Trophoblast cell (in vitro differentiated cells and primary cell): ENCODE data around the gene CYGB.

Experiments used
- DNase-seq, 2 donors: peaks; one replicate each; pipeline ENCODE4 v3.0.0-alpha.2; 2016
- H2AFZ ChIP-seq: 2 replicates; pipeline ENCODE4 v1.6.1; 2013; ENCODE audit warnings: low read length, moderate library complexity, mild to moderate bottlenecking; ENCODE audit not compliant: insufficient read depth, poor library complexity
- H2AK5ac ChIP-seq: 2 replicates; pipeline ENCODE4 v1.6.1; 2013; ENCODE audit warnings: mild to moderate bottlenecking, low read length
- H2BK120ac ChIP-seq: 2 replicates; pipeline ENCODE4 v1.6.1; 2013; ENCODE audit warnings: low read length, mild to moderate bottlenecking, moderate library complexity; ENCODE audit not compliant: insufficient read depth, poor library complexity
- H2BK12ac ChIP-seq: 2 replicates; pipeline ENCODE4 v1.6.1; 2013; ENCODE audit warnings: mild to moderate bottlenecking, low read length, moderate library complexity
- H2BK5ac ChIP-seq: 2 replicates; pipeline ENCODE4 v1.6.1; 2013; ENCODE audit warnings: low read length, low read depth, moderate library complexity, mild to moderate bottlenecking; ENCODE audit not compliant: poor library complexity
- H3K14ac ChIP-seq: 2 replicates; pipeline ENCODE4 v1.6.1; 2013; ENCODE audit warnings: mild to moderate bottlenecking, low read length
- H3K18ac ChIP-seq: 2 replicates; pipeline ENCODE4 v1.6.1; 2013; ENCODE audit warnings: mild to moderate bottlenecking, low read length
- H3K23ac ChIP-seq: 2 replicates; pipeline ENCODE4 v1.6.1; 2013; ENCODE audit warnings: low read length
- H3K27ac ChIP-seq: 2 replicates; pipeline ENCODE4 v1.5.1; 2013; ENCODE audit warnings: low read depth, mild to moderate bottlenecking, inconsistent platforms, low read length, moderate library complexity
- H3K27me3 ChIP-seq: 2 replicates; pipeline ENCODE4 v1.6.1; 2013; ENCODE audit warnings: inconsistent platforms, mild to moderate bottlenecking, low read length, moderate library complexity; ENCODE audit not compliant: insufficient read depth
- H3K36me3 ChIP-seq, 2 experiments: 1 replicate in 1 of 2; 2 replicates in 1 of 2; pipeline ENCODE4 v1.6.1; 2013; ENCODE audit warnings: low read length in 2 of 2, mild to moderate bottlenecking in 2 of 2, moderate library complexity in 1 of 2; ENCODE audit not compliant: insufficient read depth in 2 of 2, control insufficient read depth in 1 of 2
- H3K4ac ChIP-seq: 2 replicates; pipeline ENCODE4 v1.6.1; 2013; ENCODE audit warnings: low read depth, mild to moderate bottlenecking, low read length, moderate library complexity
- H3K4me1 ChIP-seq, 2 experiments: 1 replicate in 1 of 2; 2 replicates in 1 of 2; pipeline ENCODE4 v1.6.1; 2013; ENCODE audit warnings: low read length in 2 of 2, mild to moderate bottlenecking in 2 of 2, moderate library complexity in 1 of 2; ENCODE audit not compliant: insufficient read depth in 2 of 2, control insufficient read depth in 1 of 2
- H3K4me2 ChIP-seq: 2 replicates; pipeline ENCODE4 v1.6.1; 2013; ENCODE audit warnings: inconsistent platforms, mild to moderate bottlenecking, low read length, moderate library complexity
- H3K4me3 ChIP-seq: 2 replicates; pipeline ENCODE4 v1.5.1; 2013; ENCODE audit warnings: mild to moderate bottlenecking, low read depth, low read length, inconsistent platforms
- H3K79me1 ChIP-seq: one replicate; pipeline ENCODE4 v1.6.1; 2013; ENCODE audit warnings: low read length
- H3K79me2 ChIP-seq: 2 replicates; pipeline ENCODE4 v1.6.1; 2013; ENCODE audit warnings: low read length, mild to moderate bottlenecking; ENCODE audit not compliant: control insufficient read depth, insufficient read depth, poor library complexity
- H3K9ac ChIP-seq: 2 replicates; pipeline ENCODE4 v1.6.1; 2013; ENCODE audit warnings: mild to moderate bottlenecking, low read length
- H3K9me3 ChIP-seq: 2 replicates; pipeline ENCODE4 v1.6.1; 2013; ENCODE audit warnings: low read depth, mild to moderate bottlenecking, control low read depth, inconsistent platforms, low read length; ENCODE audit not compliant: insufficient read depth
- H4K12ac ChIP-seq: 2 replicates; pipeline ENCODE4 v1.6.1; 2013; ENCODE audit warnings: low read depth, mild to moderate bottlenecking, low read length, moderate library complexity
- H4K8ac ChIP-seq: 2 replicates; pipeline ENCODE4 v1.6.1; 2013; ENCODE audit warnings: low read depth, mild to moderate bottlenecking, low read length, moderate library complexity
- H4K91ac ChIP-seq: one replicate; pipeline ENCODE4 v1.6.1; 2013; ENCODE audit warnings: low read depth, mild to moderate bottlenecking, low read length, moderate library complexity
- WGBS: extraction: QIAGEN DNeasy Blood & Tissue Kit; methylation state at CpG from one replicate; pipeline ENCODE4 v1.1.7; 2013; ENCODE audit warnings: missing lambda C conversion rate; ENCODE audit not compliant: insufficient read length, insufficient coverage; ENCODE audit errors: extremely low coverage; 5-methylcytosine and 5-hydroxymethylcytosine counted together

CYGB gene

DNA sequence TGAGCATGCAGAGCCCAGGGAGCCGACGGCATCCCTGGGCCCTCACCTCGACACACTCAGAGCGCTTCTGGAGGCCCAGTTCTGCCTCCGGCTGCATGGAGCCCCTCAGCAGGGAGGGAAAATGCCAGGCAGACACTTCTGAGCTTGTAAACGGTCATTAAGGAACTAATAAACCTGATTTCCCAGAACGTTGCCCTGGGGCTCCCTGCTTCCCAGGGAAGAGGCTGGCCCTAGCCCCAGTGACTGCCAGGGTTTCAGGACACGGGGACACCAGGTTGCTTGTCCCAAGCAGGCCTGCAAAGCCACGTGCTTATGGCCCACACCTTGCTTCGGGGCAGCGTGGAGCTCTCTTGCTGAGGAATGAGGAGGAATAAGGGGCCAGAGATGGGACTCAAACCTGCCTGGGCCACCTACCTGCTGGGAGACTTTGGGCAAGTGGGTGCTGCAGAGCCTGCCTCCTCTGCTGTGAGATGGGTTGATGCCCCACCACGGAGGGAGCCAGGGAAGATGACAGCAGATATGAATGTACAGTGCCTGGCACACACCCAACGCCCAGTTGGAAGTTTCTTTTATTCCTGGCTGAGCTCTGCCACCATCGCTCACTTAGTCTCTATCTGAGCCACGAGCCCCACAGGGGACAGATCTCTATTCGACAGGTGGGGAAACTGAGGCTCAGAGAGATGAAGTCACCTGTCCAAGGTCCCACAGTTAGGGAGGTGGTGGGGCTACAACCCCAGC, 41.7 kb downstream of the CYGB start:
- no peak overlapping the region for H2BK12ac ChIP-seq
- DNase-seq: no peak
- no peak overlapping the region for H3K18ac ChIP-seq
- no peak overlapping the region for H3K9ac ChIP-seq
- no peaks in the 10 kb centered on the region for H3K79me2 ChIP-seq
- H3K14ac ChIP-seq: no peak overlapping the region
- no peak overlapping the region for H4K8ac ChIP-seq
- WGBS: no CpG with 5 or more reads among the region's 16 CpGs
- H2AK5ac ChIP-seq: no peak overlapping the region
- H2AFZ ChIP-seq: no peak overlapping the region
- no peak overlapping the region for H2BK5ac ChIP-seq
- no peak overlapping the region for H4K12ac ChIP-seq
- no peak overlapping the region for H3K4ac ChIP-seq
- H3K36me3 ChIP-seq: no peaks in the 10 kb centered on the region
- H3K79me1 ChIP-seq: peaks cover 2% of the 10 kb centered on the region
- no peak overlapping the region for H3K23ac ChIP-seq
- no peak overlapping the region for H4K91ac ChIP-seq
- H3K9me3 ChIP-seq: peaks cover 4% of the 10 kb centered on the region
- H3K27me3 ChIP-seq: no peaks in the 10 kb centered on the region
- no peak overlapping the region for H3K27ac ChIP-seq
- peak overlapping the region; percentile 32 for H3K4me3 ChIP-seq
- H2BK120ac ChIP-seq: no peak overlapping the region
- peaks cover 23 to 32% of the 10 kb centered on the region in 2 experiments for H3K4me1 ChIP-seq
- no peak overlapping the region for H3K4me2 ChIP-seq

DNA sequence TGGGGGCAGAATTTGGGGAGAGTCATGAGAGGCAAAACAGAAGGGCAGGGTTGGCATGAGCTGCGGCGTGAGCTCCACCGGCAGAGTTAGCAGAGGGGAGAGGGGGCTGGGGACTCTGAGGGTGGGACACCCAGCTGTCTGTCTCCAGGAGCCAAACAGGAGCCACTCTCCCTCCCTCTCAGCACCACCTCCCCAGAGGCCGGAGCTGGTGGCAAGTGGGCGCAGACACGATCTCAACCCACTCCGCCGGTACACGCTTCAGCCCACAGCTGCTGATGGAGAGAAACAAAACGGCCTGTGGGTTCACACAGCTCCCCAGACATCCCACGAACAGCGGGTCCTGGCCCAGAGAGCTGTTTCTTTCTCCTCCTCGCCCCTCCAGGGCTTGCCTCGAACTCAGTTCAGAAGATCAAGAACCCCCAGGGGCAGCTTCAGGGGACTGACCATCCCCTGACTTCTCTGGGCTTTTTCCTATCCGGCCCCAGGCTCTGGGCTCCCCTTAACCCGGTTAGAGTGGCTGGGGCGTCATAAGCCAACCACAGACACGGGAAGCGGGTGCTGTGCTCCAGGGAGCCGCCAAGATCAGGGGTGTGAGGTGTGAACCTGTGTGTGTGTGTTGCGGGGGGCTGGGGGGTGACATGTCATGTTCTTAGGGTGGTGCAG, 43.9 kb downstream of the CYGB start:
- no peak overlapping the region for H2AFZ ChIP-seq
- H2BK5ac ChIP-seq: no peak overlapping the region
- H4K12ac ChIP-seq: no peak overlapping the region
- no peak overlapping the region for H3K14ac ChIP-seq
- no peak overlapping the region for H2BK120ac ChIP-seq
- no peak overlapping the region for H3K27ac ChIP-seq
- H3K27me3 ChIP-seq: no peaks in the 10 kb centered on the region
- no peak overlapping the region for H3K23ac ChIP-seq
- H3K36me3 ChIP-seq: no peaks in the 10 kb centered on the region
- WGBS: no CpG with 5 or more reads among the region's 21 CpGs
- DNase-seq: no peak
- H3K79me1 ChIP-seq: no peaks in the 10 kb centered on the region
- no peak overlapping the region for H4K91ac ChIP-seq
- no peak overlapping the region for H3K4ac ChIP-seq
- no peak overlapping the region for H3K4me2 ChIP-seq
- H3K9me3 ChIP-seq: peaks cover 4% of the 10 kb centered on the region
- H3K4me3 ChIP-seq: no peak overlapping the region
- H3K4me1 ChIP-seq: peaks cover 4 to 14% of the 10 kb centered on the region in 2 experiments
- no peak overlapping the region for H3K18ac ChIP-seq
- H3K79me2 ChIP-seq: no peaks in the 10 kb centered on the region
- H2BK12ac ChIP-seq: no peak overlapping the region
- H4K8ac ChIP-seq: no peak overlapping the region
- no peak overlapping the region for H2AK5ac ChIP-seq
- H3K9ac ChIP-seq: no peak overlapping the region

DNA sequence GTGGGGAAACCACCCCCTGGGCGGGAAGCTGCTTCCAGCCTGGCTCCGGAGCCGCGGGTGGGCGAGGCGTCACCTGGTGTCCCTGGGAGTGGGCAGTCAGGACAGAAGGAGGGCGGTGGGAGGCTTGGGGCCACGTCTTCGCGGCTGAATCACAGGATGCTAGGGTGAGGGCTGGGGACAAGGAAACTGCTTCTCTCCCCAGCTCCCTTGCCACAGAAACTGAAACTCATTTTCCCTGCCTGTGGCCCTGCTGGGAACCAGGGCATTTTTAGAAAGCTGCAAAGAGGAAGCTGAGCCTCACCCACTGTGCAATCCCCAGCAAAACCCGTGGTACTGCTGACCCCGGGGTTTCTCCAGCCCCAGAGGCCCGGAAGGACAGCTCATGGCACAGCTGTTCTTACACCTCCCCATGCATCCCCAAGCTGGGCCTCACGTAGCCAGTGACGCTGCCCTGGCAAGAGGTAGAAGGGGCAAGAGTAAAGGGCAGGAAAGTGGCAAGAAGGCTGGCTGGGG, 44.5 kb downstream of the CYGB start:
- Histone ChIP-seq H3K79me2 (no peaks in the 10 kb centered on the region), H3K27ac (no peak overlapping the region), H3K4me1 (peaks cover 0 to 10% of the 10 kb centered on the region in 2 experiments), H4K91ac (no peak overlapping the region), H3K4me2 (no peak overlapping the region), H2AK5ac (no peak overlapping the region), H4K12ac (no peak overlapping the region), H4K8ac (no peak overlapping the region), H3K36me3 (no peaks in the 10 kb centered on the region), H3K79me1 (no peaks in the 10 kb centered on the region), H3K14ac (no peak overlapping the region), H3K18ac (no peak overlapping the region), H2AFZ (no peak overlapping the region), H2BK120ac (no peak overlapping the region), H3K27me3 (no peaks in the 10 kb centered on the region), H3K9me3 (peaks cover 4% of the 10 kb centered on the region), H2BK12ac (no peak overlapping the region), H2BK5ac (no peak overlapping the region), H3K9ac (no peak overlapping the region), H3K4ac (no peak overlapping the region), H3K4me3 (no peak overlapping the region), H3K23ac (no peak overlapping the region)
- DNase-seq: peak; percentile 47 to 48
- WGBS: no CpG with 5 or more reads among the region's 15 CpGs

DNA sequence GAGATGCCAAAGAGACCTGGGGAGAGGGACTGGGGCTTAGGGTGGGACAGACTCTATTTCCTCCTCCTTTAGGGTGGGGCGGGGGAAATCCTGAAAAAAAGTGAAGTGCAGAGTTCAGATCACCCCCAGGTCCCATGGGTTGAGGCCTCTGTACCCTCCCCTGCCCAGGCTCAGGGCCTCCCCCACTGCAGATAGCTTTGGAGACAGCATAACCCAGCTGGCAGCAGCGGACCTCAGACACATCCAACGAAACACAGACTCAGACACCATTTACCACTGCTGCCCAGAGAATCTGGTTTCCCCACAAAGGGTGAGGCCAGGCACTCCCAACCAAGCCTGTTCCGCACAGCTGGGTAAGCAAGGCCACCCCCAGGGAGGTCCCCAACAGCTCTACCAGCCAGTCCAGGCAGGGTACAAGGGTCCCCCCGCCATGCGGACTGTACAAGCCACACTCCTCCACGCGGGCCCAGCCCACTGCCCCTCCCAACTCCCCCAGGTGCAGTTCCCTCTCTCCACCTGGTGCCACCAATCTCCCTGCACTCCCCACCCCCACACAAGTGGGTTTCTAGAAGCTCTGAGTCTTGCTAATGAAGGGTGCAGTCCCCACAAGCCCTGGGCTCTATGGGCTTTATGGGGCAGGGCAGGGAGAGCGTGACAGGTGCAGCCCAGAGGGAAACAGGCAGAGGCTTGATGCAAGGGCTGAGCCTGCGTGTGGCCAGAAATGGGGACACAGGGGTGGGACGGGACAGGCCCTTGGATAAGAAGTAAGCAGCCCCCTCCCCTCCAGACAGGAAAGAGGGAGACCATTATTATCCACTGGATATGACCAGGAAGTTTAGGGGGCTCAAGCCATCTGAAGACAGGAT, 45.2 kb downstream of the CYGB start:
- Histone ChIP-seq H3K79me1 (no peaks in the 10 kb centered on the region), H2BK5ac (no peak overlapping the region), H3K23ac (no peak overlapping the region), H3K9me3 (peaks cover 1% of the 10 kb centered on the region), H2AFZ (no peak overlapping the region), H3K27me3 (no peaks in the 10 kb centered on the region), H3K14ac (no peak overlapping the region), H3K79me2 (no peaks in the 10 kb centered on the region), H4K91ac (no peak overlapping the region), H3K4ac (no peak overlapping the region), H2BK12ac (no peak overlapping the region), H3K18ac (no peak overlapping the region), H4K8ac (no peak overlapping the region), H3K9ac (no peak overlapping the region), H2BK120ac (no peak overlapping the region), H3K36me3 (no peaks in the 10 kb centered on the region), H2AK5ac (no peak overlapping the region), H3K4me3 (no peak overlapping the region), H3K4me2 (no peak overlapping the region), H3K27ac (no peak overlapping the region), H4K12ac (no peak overlapping the region), H3K4me1 (peaks cover 0 to 5% of the 10 kb centered on the region in 2 experiments)
- WGBS: no CpG with 5 or more reads among the region's 11 CpGs
- no peak for DNase-seq
